Measurements from ENCODE around the gene HAO2.

DNA sequence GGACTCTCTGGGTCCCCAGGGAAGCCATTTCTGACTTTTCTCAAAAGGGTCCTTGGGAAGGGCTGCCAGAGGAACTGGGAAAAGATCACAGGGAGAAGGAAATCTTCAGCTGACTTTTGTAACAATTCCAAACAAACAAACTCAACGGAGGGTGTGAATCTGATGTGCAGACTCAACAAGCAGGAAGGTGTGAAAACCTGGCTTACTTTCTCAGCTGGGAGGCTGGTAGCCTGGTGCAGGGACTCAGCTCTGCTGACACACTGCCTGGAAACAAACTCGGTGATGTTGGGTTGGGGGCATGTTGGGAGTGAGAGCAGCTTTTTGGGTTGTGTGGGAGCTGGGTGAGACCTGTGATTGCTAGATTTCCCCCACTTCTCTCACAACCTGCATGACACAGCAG is 36.2 kb downstream of the HAO2 start:
- TF ChIP-seq ZFP3 (CRISPR knock-in tag; IDR thresholded peaks at IDR 0.05) (no peak), GLIS3 (CRISPR knock-in tag; IDR thresholded peaks at IDR 0.05) (no peak), ZFP30 (CRISPR knock-in tag; IDR thresholded peaks at IDR 0.05) (no peak), TOX (CRISPR knock-in tag; IDR thresholded peaks at IDR 0.05; ENCODE audit: borderline replicate concordance) (no peak)
- TF ChIP-seq, protein P1, sequence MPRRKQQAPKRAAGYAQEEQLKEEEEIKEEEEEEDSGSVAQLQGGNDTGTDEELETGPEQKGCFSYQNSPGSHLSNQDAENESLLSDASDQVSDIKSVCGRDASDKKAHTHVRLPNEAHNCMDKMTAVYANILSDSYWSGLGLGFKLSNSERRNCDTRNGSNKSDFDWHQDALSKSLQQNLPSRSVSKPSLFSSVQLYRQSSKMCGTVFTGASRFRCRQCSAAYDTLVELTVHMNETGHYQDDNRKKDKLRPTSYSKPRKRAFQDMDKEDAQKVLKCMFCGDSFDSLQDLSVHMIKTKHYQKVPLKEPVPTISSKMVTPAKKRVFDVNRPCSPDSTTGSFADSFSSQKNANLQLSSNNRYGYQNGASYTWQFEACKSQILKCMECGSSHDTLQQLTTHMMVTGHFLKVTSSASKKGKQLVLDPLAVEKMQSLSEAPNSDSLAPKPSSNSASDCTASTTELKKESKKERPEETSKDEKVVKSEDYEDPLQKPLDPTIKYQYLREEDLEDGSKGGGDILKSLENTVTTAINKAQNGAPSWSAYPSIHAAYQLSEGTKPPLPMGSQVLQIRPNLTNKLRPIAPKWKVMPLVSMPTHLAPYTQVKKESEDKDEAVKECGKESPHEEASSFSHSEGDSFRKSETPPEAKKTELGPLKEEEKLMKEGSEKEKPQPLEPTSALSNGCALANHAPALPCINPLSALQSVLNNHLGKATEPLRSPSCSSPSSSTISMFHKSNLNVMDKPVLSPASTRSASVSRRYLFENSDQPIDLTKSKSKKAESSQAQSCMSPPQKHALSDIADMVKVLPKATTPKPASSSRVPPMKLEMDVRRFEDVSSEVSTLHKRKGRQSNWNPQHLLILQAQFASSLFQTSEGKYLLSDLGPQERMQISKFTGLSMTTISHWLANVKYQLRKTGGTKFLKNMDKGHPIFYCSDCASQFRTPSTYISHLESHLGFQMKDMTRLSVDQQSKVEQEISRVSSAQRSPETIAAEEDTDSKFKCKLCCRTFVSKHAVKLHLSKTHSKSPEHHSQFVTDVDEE (CRISPR knock-in tag; IDR thresholded peaks at IDR 0.05) = no peak

All from SK-N-SH treated with all-trans-retinoic acid at 6 μM for 48 hours (cell line).